Astrocyte (in vitro differentiated cells and primary cell): Measurements from ENCODE around the gene FRRS1. TPM values are rescaled to one million over a fixed set of nuclear protein-coding genes. Genes with fewer than 3 reads are reported as not detected.

ENCODE experiments used
- DNase-seq: peaks from one replicate; pipeline ENCODE4 v3.0.0-alpha.2; 2010; ENCODE audit warnings: low read depth
- FAIRE-seq: peaks from 2 replicates; lab custom pipeline; 2011; peaks lifted over from hg19 to GRCh38; lab: Jason Lieb, UNC
- H2AFZ ChIP-seq: 2 replicates; pipeline ENCODE4 v1.6.0; 2012; ENCODE audit warnings: low read depth, low read length, inconsistent platforms
- H3K27ac ChIP-seq: 2 replicates; pipeline ENCODE4 v1.5.1; 2011; ENCODE audit warnings: low read depth, low read length, inconsistent platforms
- H3K27me3 ChIP-seq: 2 replicates; pipeline ENCODE4 v1.6.0; 2011; ENCODE audit warnings: low read length, inconsistent platforms; ENCODE audit not compliant: insufficient read depth
- H3K36me3 ChIP-seq: 2 replicates; pipeline ENCODE4 v1.5.1; 2011; ENCODE audit warnings: low read length, inconsistent platforms; ENCODE audit not compliant: insufficient read depth
- H3K4me1 ChIP-seq: 2 replicates; pipeline ENCODE4 v1.5.1; 2011; ENCODE audit warnings: low read length, inconsistent platforms; ENCODE audit not compliant: insufficient read depth
- H3K4me2 ChIP-seq: 2 replicates; pipeline ENCODE4 v1.6.0; 2012; ENCODE audit warnings: low read length, inconsistent platforms
- H3K4me3 ChIP-seq: 2 replicates; pipeline ENCODE4 v1.5.1; 2011; ENCODE audit warnings: low read depth, mild to moderate bottlenecking, low read length, inconsistent platforms; ENCODE audit not compliant: insufficient read depth
- H3K79me2 ChIP-seq: 2 replicates; pipeline ENCODE4 v1.6.0; 2012; ENCODE audit warnings: mild to moderate bottlenecking, low read length, inconsistent platforms; ENCODE audit not compliant: insufficient read depth
- H3K9ac ChIP-seq: 2 replicates; pipeline ENCODE4 v1.6.0; 2012; ENCODE audit warnings: mild to moderate bottlenecking, low read length, inconsistent platforms
- H3K9me3 ChIP-seq: 2 replicates; pipeline ENCODE4 v1.5.1; 2012; ENCODE audit warnings: low read depth, mild to moderate bottlenecking, low read length, inconsistent platforms; ENCODE audit not compliant: insufficient read depth
- H4K20me1 ChIP-seq: 2 replicates; pipeline ENCODE4 v1.6.0; 2012; ENCODE audit warnings: low read length, inconsistent platforms; ENCODE audit not compliant: insufficient read depth
- H3K27ac Mint-ChIP-seq: one replicate; pipeline ENCODE4 v1.8.0; 2021; ENCODE audit warnings: mild to moderate bottlenecking, mixed read lengths; ENCODE audit not compliant: unreplicated experiment
- H3K27me3 Mint-ChIP-seq: one replicate; pipeline ENCODE4 v1.8.0; 2021; ENCODE audit warnings: low read depth, mixed read lengths; ENCODE audit not compliant: unreplicated experiment
- H3K36me3 Mint-ChIP-seq: one replicate; pipeline ENCODE4 v1.8.0; 2021; ENCODE audit warnings: low read depth, mixed read lengths; ENCODE audit not compliant: unreplicated experiment
- H3K4me1 Mint-ChIP-seq: one replicate; pipeline ENCODE4 v1.8.0; 2021; ENCODE audit warnings: low read depth, mixed read lengths; ENCODE audit not compliant: unreplicated experiment
- H3K4me3 Mint-ChIP-seq: one replicate; pipeline ENCODE4 v1.8.0; 2021; ENCODE audit warnings: mild to moderate bottlenecking, moderate library complexity, mixed read lengths; ENCODE audit not compliant: unreplicated experiment
- H3K9me3 Mint-ChIP-seq: one replicate; pipeline ENCODE4 v1.8.0; 2021; ENCODE audit warnings: mild to moderate bottlenecking, mixed read lengths; ENCODE audit not compliant: unreplicated experiment
- EZH2 ChIP-seq: IDR thresholded peaks from 2 replicates; pipeline ENCODE4 v1.6.1; 2012; ENCODE audit warnings: mild to moderate bottlenecking, low read length, inconsistent platforms; ENCODE audit not compliant: insufficient read depth
- total RNA-seq: library from RNA; stranded (reverse); gene quantifications from 2 replicates; pipeline ENCODE4 v1.2.1, GENCODE V29; 2021
- TF ChIP-seq, protein P1 (sequence below): IDR thresholded peaks from 2 replicates; pipeline ENCODE4 v1.5.1; 2011; ENCODE audit warnings: low read depth, mild to moderate bottlenecking, inconsistent platforms, low read length, moderate library complexity; ENCODE audit not compliant: insufficient read depth

Gene FRRS1
- total RNA-seq, 1 donor from 2014 or later, result 4.5 TPM

DNA sequence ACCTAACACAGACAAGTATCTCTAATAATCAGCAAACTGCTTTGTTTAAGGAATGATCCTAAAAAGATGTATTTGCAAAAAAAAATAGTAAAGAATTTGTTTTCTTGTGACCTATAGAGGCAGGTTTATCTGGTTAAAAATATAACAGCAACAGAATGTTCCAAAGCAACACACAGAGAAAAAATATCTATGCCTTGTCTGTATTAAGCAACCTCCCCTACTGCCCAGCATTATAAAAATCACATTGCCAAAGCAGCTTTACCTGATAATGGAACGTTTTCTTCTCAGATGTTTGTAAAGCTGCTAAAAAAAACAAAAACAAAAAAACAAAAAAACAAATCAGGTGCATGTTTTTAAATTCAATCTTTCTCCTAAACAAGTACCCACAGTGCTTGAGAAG is 95.9 kb downstream of the FRRS1 start:
- H3K36me3 ChIP-seq, result no peaks in the 10 kb centered on the region
- TF ChIP-seq, protein P1, sequence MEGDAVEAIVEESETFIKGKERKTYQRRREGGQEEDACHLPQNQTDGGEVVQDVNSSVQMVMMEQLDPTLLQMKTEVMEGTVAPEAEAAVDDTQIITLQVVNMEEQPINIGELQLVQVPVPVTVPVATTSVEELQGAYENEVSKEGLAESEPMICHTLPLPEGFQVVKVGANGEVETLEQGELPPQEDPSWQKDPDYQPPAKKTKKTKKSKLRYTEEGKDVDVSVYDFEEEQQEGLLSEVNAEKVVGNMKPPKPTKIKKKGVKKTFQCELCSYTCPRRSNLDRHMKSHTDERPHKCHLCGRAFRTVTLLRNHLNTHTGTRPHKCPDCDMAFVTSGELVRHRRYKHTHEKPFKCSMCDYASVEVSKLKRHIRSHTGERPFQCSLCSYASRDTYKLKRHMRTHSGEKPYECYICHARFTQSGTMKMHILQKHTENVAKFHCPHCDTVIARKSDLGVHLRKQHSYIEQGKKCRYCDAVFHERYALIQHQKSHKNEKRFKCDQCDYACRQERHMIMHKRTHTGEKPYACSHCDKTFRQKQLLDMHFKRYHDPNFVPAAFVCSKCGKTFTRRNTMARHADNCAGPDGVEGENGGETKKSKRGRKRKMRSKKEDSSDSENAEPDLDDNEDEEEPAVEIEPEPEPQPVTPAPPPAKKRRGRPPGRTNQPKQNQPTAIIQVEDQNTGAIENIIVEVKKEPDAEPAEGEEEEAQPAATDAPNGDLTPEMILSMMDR, result no peak
- no peak for TF ChIP-seq EZH2
- Mint-ChIP-seq H3K4me1 (peaks cover 5% of the 10 kb centered on the region), H3K27me3 (no peaks in the 10 kb centered on the region), H3K36me3 (no peaks in the 10 kb centered on the region), H3K4me3 (no peak overlapping the region), H3K9me3 (no peaks in the 10 kb centered on the region), H3K27ac (no peak overlapping the region)
- H3K27ac ChIP-seq, result no peak overlapping the region
- no peaks in the 10 kb centered on the region for H3K27me3 ChIP-seq
- H2AFZ ChIP-seq, result no peak overlapping the region
- no peaks in the 10 kb centered on the region for H3K9me3 ChIP-seq
- H3K4me1 ChIP-seq, result no peaks in the 10 kb centered on the region
- no peak overlapping the region for H3K9ac ChIP-seq
- no peak overlapping the region for H3K4me3 ChIP-seq
- no peaks in the 10 kb centered on the region for H4K20me1 ChIP-seq
- H3K4me2 ChIP-seq, result no peak overlapping the region
- H3K79me2 ChIP-seq, result no peaks in the 10 kb centered on the region
- FAIRE-seq (no peak), DNase-seq (no peak)

DNA sequence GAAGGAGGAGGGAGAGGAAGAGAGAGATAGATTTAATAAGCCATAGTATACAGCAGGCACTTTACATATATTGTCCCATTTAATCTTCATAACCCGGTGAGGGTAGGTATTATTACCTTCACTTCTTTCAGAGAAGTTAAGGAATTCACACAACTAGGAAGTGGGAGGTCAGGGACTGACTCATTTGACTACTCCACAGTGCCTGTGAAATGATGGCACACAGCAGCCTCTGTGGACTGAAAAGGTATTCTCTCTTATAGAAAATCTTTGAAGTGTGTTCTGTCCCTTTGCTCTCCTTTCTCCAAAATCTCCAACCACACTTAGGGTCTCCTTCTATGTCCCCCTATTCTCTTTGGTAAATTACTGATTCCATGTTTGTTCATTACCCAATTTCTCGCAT is 96.6 kb downstream of the FRRS1 start:
- H3K79me2 ChIP-seq, result no peaks in the 10 kb centered on the region
- no peaks in the 10 kb centered on the region for H3K4me1 ChIP-seq
- no peak overlapping the region for H3K4me3 Mint-ChIP-seq
- DNase-seq (no peak), FAIRE-seq (no peak)
- no peak overlapping the region for H3K9ac ChIP-seq
- no peaks in the 10 kb centered on the region for H3K9me3 Mint-ChIP-seq
- no peaks in the 10 kb centered on the region for H3K27me3 ChIP-seq
- H4K20me1 ChIP-seq, result no peaks in the 10 kb centered on the region
- H3K4me2 ChIP-seq, result no peak overlapping the region
- TF ChIP-seq EZH2, result no peak
- TF ChIP-seq, protein P1, result no peak
- no peaks in the 10 kb centered on the region for H3K9me3 ChIP-seq
- H3K27ac ChIP-seq, result no peak overlapping the region
- H3K36me3 ChIP-seq, result no peaks in the 10 kb centered on the region
- no peak overlapping the region for H3K27ac Mint-ChIP-seq
- H3K36me3 Mint-ChIP-seq, result no peaks in the 10 kb centered on the region
- no peak overlapping the region for H3K4me3 ChIP-seq
- no peak overlapping the region for H2AFZ ChIP-seq
- H3K4me1 Mint-ChIP-seq, result peaks cover 4% of the 10 kb centered on the region
- H3K27me3 Mint-ChIP-seq, result no peaks in the 10 kb centered on the region

DNA sequence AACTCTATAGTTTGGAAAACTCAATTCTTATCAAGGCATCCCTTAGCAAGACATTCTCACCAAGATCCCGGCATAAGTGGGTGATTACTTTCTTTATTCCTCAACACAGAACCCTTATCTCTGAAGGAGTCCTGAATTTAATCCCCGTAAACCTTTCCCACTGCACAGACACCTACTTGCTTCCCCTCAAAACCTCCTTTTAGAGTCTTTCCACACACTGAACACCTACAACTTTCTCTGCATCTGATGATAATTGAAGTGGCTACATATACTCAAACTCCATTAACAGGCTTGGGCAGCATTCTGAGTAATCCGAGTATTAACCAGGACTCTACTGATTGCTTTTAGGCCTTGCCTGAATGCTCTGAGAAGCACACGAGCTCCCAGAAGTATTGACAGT is 97.1 kb downstream of the FRRS1 start:
- FAIRE-seq, result no peak
- no peaks in the 10 kb centered on the region for H3K9me3 ChIP-seq
- no peaks in the 10 kb centered on the region for H3K36me3 Mint-ChIP-seq

More for the DNA sequence above, 97.1 kb downstream of the FRRS1 start:
- TF ChIP-seq EZH2, result no peak
- TF ChIP-seq, protein P1, result no peak
- no peak overlapping the region for H3K27ac ChIP-seq
- no peak overlapping the region for H3K4me2 ChIP-seq
- H3K27me3 ChIP-seq, result no peaks in the 10 kb centered on the region
- H3K4me3 Mint-ChIP-seq, result no peak overlapping the region
- no peaks in the 10 kb centered on the region for H3K4me1 ChIP-seq
- no peaks in the 10 kb centered on the region for H3K27me3 Mint-ChIP-seq
- H3K9ac ChIP-seq, result no peak overlapping the region
- H3K79me2 ChIP-seq, result no peaks in the 10 kb centered on the region
- no peak overlapping the region for H3K4me3 ChIP-seq
- H4K20me1 ChIP-seq, result no peaks in the 10 kb centered on the region
- H3K4me1 Mint-ChIP-seq, result peaks cover 1% of the 10 kb centered on the region
- no peaks in the 10 kb centered on the region for H3K36me3 ChIP-seq
- H3K27ac Mint-ChIP-seq, result no peak overlapping the region
- no peak for DNase-seq
- no peak overlapping the region for H2AFZ ChIP-seq
- no peaks in the 10 kb centered on the region for H3K9me3 Mint-ChIP-seq
